Inflammatory macrophage treated with lipopolysaccharide for 1 hour (primary cell): ENCODE results near the gene OBP2A.

Source experiments
- DNase-seq, 2 donors: peaks; one replicate each; pipeline ENCODE4 v3.0.0-alpha.2; 2020 to 2022

OBP2A gene

DNA sequence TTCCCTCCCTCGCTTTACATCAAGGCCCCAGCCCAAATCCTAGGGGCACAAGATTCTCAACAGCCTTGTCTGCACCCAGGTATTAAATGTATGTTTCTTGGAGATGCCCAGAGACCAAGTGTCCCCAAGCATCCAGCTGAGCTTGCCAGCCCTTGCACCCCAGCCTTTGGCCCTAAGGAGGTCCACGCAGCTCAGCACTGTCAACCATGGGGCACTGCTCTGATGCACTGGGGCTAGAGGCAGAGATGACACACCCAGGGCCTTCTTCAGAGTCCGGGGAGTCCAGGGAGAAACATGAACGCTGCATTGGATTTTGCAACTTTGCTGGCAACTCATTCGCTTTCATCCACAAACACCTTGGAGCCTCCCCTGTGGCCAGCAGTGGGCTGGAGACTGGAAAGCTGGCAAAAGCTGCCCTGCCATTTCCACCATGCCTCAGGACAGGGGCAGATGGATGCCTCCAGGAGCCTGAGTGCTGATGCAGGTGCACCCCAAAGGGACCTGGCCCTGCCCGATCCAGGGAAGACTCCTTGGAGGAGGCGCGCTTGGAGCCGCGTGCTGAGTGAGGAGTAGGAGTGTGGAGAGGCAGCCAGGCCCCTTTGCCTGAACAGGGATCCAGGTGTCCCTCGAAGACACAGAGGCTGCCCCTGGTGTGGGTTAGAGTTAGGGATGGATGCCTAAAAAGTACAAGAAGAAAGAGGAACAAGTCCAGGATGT is 34.9 kb downstream of the OBP2A start:
- no peak for DNase-seq

DNA sequence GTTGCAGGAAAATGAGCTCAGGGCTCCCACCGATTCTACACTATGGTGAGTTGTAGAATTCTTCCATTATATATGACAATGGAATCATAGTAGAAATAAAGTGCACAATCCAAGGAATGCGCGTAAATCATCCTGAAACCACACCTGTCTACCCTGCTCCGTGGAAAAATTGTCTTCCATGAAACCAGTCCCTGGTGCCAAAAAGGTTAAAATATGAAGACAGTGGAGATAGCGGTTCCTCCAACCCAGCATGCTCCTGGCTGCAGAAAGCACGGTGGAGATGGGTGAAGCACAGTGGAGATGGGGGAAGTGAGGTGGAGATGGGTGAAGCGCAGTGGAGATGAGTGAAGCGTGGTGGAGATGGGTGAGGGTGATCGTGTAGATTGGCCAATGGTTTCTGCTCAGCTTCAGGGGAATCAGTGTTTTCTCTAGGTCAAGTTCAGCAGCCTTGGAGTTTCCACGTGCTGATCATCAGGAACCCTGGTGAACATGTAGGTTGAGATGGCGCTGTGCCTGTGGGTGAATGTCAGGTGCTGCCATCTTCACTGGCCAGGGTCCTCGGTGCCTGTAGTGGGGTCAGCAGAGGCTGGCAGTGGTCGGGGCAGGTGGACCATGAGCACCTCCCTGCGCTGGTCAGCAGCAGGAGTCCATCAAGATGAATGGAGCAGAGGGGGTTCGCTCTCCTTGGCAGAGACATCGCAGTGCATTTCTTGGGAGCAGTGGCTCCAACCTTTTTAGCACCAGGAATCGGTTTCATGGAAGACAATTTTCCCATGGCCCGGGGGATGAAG is 35.9 kb downstream of the OBP2A start:
- DNase-seq = no peak

- DNase-seq = no peak
These were observed 36.6 kb downstream of the OBP2A start for GRCh38 chr9:135582541-135582940.

DNA sequence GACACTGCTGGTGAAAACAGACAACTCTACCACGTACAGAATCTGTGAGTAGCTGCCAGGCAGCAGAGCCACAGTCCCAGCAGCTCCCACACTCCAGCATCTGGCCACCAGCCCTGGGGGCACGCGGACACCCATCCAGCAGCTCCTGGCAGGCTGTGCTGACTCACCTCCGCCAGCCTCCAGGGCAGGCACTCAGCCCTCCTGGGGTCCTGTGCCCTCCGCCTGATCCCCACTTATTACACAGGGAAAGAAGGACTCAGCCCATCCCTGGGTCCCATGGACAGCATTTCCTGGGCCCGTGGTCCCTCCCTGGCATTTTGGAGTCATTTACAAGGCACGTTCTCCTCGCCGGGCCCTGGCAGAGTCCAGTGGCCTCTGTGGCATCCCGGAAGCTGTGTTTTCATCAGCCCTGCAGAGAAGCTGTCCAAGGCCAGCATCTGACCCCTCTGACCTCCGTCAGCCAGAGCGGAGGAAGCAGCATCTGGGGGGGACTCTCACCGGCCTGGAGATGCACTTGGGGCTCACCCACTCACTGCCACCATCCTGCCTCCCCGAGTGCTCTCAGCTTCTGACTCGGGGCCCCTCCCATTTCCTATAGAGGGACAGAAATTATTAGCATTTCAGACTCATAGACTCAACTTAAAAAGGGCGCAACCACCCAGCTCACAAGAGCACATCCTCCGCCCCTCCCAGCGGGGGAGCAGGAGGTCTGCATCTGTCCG is 37.2 kb downstream of the OBP2A start:
- DNase-seq = no peak

DNA sequence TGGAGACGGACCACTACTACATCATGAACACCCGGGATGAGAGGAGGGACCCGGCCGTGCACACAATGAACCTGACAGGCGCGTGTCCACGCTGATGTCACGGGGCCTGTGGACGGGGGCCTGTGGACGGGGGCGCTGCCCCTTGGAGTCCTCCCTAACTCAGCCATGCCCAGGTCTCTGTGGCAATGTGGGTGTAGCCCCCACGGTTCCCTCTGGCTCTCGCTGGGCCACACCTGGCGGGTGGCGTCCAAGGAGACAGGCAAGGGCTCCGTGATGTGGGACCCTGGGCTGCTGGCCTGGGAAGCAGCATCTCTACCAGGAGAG is 37.7 kb downstream of the OBP2A start:
- no peak for DNase-seq

DNA sequence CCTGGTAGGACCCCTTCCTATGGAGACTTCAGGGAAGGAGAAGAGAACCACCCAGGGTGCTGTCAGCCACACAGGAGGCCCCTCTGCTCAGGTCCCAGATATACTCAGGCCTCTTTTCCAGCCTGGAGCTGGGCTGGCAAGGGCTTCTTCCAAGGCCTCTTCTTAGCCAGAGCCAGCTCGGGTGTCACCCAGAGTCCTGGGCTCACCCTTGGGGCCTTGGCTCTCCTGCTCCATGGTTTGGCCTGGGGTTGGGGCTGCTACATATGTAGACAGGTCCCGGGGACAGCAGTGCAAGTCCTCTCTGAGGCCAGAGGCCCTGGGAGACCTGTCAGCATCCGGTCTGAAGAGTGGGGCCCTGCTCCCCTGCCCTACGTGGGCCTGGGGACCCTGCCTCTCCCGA is 38.4 kb downstream of the OBP2A start:
- no peak for DNase-seq

GRCh38 chr9:135584934-135585333 is 39.0 kb downstream of the OBP2A start:
- no peak for DNase-seq

GRCh38 chr9:135586601-135587109 is 40.7 kb downstream of the OBP2A start:
- DNase-seq = no peak

DNA sequence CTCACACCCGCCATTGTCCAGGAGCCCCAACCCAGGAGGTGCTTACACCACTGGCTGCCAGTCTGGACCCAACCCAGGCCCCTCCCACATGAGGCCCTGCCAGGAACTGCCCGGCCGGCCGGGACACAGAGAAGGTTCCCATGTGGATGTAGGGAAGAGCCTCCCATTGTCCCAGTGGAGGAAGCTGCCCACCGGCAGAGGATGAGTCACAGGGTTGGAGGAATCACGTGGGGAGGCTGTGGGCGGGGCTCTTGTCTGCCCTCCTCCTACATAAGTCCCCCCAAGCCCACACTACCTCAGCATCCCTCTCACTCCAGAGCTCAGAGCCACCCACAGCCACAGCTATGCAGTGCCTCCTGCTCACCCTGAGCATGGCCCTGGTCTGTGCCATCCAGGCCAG is 41.7 kb downstream of the OBP2A start:
- DNase-seq = no peak

DNA sequence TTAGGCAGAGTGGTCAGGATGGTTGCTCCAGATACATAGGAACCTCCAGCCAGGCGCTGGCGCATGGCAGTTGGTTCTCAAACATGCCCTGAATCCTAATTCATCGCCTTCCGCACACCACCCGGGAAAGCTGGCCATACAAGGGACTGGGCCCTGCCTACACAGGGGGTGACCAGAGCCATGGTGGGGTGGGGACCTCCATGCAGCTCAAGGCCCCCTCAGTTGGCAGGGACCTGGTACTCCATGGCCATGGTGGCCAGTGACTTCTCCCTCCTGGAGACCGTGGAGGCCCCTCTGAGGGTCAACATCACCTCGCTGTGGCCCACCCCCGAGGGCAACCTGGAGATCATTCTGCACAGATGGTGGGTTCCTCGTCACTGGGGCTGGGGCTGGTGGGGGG is 42.4 kb downstream of the OBP2A start:
- no peak for DNase-seq

- DNase-seq = no peak
These were observed 43.1 kb downstream of the OBP2A start for GRCh38 chr9:135588886-135589595.

GRCh38 chr9:135589596-135590485 is 43.9 kb downstream of the OBP2A start:
- DNase-seq = no peak

DNA sequence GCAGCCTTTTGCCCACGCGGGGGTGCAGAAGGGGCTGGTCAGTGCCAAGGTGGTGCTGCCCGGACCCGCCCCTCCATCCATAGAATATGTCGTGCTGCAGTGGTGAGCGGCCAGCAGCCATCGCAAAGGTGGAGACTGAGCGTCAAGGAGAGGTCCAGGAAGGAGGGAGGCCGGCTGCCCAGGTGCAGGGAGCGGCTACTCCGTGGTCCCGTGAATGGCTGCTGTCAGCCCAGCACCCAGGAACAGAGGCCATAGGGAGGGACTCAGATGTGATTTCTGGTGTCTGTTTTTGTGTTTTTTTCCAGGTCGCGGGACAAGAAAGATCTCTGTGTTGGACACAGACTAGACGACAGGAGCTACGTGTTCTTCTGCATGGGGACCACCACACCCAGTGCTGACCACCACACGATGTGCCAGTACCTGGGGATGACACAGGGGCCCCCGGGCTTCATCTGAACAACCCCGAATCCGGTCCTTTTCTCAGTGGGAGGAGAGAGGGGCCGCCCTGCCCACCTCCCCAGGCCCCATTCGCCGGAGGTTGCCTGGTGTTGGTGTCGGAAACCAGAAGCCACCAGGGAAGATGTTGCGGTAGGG is 44.7 kb downstream of the OBP2A start:
- DNase-seq = no peak

DNA sequence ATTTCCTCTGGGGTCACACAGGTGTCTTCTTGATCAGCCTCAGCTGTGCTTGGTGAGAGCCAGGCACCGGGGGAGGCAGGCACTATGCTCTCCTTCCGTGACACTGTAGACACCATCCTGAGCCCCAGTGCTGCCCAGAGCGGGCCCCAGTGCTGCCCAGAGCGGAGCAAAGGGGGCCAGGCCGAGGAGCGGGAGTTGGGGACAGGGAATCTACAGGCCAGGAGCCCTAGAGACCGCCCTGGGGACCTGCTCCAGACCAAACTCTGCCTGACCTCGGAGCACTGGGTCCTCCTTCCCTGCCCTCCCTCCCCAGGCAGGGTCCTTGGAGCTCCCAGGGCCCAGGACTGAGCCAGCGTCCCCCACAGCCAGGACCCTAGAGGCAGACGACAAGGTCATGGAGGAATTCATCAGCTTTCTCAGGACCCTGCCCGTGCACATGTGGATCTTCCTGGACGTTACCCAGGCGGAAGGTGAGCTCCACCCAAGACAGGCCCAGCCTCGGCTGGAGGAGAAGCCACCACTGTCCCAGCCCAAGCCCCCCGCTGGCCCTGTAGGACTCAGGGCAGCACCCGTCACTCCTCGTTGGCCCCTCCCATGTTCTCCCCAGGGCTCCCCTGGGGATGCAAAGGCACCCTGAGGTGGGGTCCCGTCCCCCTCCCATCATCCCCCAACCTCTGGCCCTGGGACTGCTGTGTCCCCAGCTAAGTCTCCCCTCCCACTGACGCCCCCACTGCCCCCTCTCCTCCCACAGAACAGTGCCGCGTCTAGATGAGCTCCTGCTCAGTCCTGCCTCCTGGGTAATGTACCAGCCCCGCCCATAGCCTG is 45.8 kb downstream of the OBP2A start:
- DNase-seq = no peak

- DNase-seq = no peak
These were observed 46.3 kb downstream of the OBP2A start for GRCh38 chr9:135592331-135592590.

GRCh38 chr9:135592625-135593024 is 46.7 kb downstream of the OBP2A start:
- no peak for DNase-seq

DNA sequence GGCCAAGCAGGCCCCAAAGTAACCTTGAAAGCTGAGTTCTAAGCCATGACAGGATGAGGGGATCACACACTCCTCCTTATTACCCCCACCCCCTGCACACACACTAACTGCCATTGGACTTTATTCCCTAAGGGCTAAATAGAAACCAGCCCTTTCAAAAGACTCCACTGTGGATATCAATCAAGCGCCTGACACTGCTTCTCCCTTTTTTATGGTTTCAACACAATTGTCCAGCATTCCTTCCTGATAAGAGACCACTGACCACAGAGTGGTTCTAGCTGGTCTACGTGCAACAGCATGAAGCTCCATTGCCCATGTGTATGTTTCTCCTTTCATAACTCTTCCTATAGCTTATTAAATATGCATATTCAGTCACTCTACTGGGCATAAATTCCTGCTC is 50.3 kb downstream of the OBP2A start:
- no peak for DNase-seq
